SK-N-SH treated with all-trans-retinoic acid at 6 μM for 48 hours (cell line): ENCODE results near the gene RBM3.

Experiments used
- ATAC-seq: fragments of 200-7000 bp; cut with Tn5 transposase; 3 replicates; pipeline ENCODE4 v1.9.1; 2020; ENCODE audit warnings: mild to moderate bottlenecking, moderate library complexity
- ARNTL ChIP-seq: fragments of 450-650 bp; formaldehyde crosslinking; IDR thresholded peaks from 2 replicates; pipeline ENCODE4 v1.5.0; 2020; ENCODE audit warnings: low read depth, mild to moderate bottlenecking, moderate library complexity, borderline replicate concordance
- BACH2 ChIP-seq: fragments of 250-450 bp; sonication (Bioruptor Pico); IDR thresholded peaks from 2 replicates; pipeline ENCODE4 v1.9.0; 2021; ENCODE audit warnings: mild to moderate bottlenecking, borderline replicate concordance
- CSDC2 ChIP-seq: fragments of 250-450 bp; sonication (Bioruptor Pico); IDR thresholded peaks from 2 replicates; pipeline ENCODE4 v1.5.0; 2020; ENCODE audit warnings: mild to moderate bottlenecking, moderate library complexity
- GLIS3 ChIP-seq: fragments of 250-450 bp; sonication (Bioruptor Pico); IDR thresholded peaks from 2 replicates; pipeline ENCODE4 v1.5.0; 2020; ENCODE audit warnings: mild to moderate bottlenecking, moderate library complexity
- ISL1 ChIP-seq: fragments of 250-450 bp; sonication (Bioruptor Pico); IDR thresholded peaks from 2 replicates; pipeline ENCODE4 v2.1.2; 2022; ENCODE audit warnings: mild to moderate bottlenecking, moderate library complexity
- RARB ChIP-seq: fragments of 250-450 bp; sonication (Bioruptor Pico); IDR thresholded peaks from 2 replicates; pipeline ENCODE4 v1.8.0; 2021; ENCODE audit warnings: mild to moderate bottlenecking, moderate library complexity
- SNAI2 ChIP-seq: fragments of 250-450 bp; sonication (Bioruptor Pico); IDR thresholded peaks from 2 replicates; pipeline ENCODE4 v1.5.0; 2020; ENCODE audit warnings: mild to moderate bottlenecking, moderate library complexity
- TOX ChIP-seq: fragments of 250-450 bp; sonication (Bioruptor Pico); IDR thresholded peaks from 2 replicates; pipeline ENCODE4 v1.8.0; 2021; ENCODE audit warnings: mild to moderate bottlenecking, moderate library complexity, borderline replicate concordance
- ZC3H10 ChIP-seq: fragments of 250-450 bp; sonication (Bioruptor Pico); IDR thresholded peaks from 2 replicates; pipeline ENCODE4 v1.5.1; 2021; ENCODE audit warnings: mild to moderate bottlenecking, moderate library complexity
- ZFP3 ChIP-seq: fragments of 250-450 bp; sonication (Bioruptor Pico); IDR thresholded peaks from 2 replicates; pipeline ENCODE4 v1.5.0; 2020; ENCODE audit warnings: mild to moderate bottlenecking, moderate library complexity
- ZFP30 ChIP-seq: fragments of 450-650 bp; formaldehyde crosslinking; IDR thresholded peaks from 2 replicates; pipeline ENCODE4 v1.5.0; 2022; ENCODE audit warnings: mild to moderate bottlenecking, moderate library complexity
- ZNF70 ChIP-seq: fragments of 450-650 bp; formaldehyde crosslinking; IDR thresholded peaks from 2 replicates; pipeline ENCODE4 v1.5.0; 2020; ENCODE audit warnings: mild to moderate bottlenecking, moderate library complexity
- ZNF8 ChIP-seq: fragments of 450-650 bp; formaldehyde crosslinking; IDR thresholded peaks from 2 replicates; pipeline ENCODE4 v1.5.0; 2020; ENCODE audit warnings: mild to moderate bottlenecking, moderate library complexity
- TF ChIP-seq, protein P1 (sequence below): fragments of 250-450 bp; sonication (Bioruptor Pico); IDR thresholded peaks from 2 replicates; pipeline ENCODE4 v1.5.1; 2020; ENCODE audit warnings: low read depth, mild to moderate bottlenecking, moderate library complexity
- TF ChIP-seq, protein P2 (sequence below): fragments of 250-450 bp; sonication (Bioruptor Pico); IDR thresholded peaks from 2 replicates; pipeline ENCODE4 v1.5.0; 2020; ENCODE audit warnings: mild to moderate bottlenecking, moderate library complexity
- TF ChIP-seq, protein P3 (sequence below): fragments of 250-450 bp; sonication (Bioruptor Pico); IDR thresholded peaks from 2 replicates; pipeline ENCODE4 v1.5.1; 2021; ENCODE audit warnings: mild to moderate bottlenecking, moderate library complexity
- TF ChIP-seq, protein P4 (sequence below): fragments of 250-450 bp; sonication (Bioruptor Pico); IDR thresholded peaks from 2 replicates; pipeline ENCODE4 v1.8.0; 2021; ENCODE audit warnings: low read depth, mild to moderate bottlenecking, moderate library complexity, borderline replicate concordance

The RBM3 gene

DNA sequence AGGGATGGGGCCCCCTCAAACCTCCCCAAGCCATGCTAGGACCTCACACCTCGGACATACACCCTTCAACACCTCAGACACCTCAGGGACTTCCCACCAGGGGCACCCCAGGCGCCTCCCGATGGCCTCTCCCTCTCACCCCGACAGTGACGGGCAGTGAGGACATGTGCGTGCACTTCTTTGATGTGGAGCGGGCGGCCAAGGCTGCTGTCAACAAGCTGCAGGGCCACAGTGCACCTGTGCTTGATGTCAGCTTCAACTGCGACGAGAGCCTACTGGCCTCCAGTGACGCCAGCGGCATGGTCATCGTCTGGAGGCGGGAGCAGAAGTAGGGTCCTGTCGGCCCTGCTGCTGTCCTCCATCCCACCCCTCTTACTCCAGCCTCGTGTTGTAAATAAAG lies 30.4 kb downstream of the RBM3 start:
- TF ChIP-seq ZNF70 (CRISPR knock-in tag) = no peak
- no peak for TF ChIP-seq GLIS3 (CRISPR knock-in tag)
- TF ChIP-seq, protein P1, sequence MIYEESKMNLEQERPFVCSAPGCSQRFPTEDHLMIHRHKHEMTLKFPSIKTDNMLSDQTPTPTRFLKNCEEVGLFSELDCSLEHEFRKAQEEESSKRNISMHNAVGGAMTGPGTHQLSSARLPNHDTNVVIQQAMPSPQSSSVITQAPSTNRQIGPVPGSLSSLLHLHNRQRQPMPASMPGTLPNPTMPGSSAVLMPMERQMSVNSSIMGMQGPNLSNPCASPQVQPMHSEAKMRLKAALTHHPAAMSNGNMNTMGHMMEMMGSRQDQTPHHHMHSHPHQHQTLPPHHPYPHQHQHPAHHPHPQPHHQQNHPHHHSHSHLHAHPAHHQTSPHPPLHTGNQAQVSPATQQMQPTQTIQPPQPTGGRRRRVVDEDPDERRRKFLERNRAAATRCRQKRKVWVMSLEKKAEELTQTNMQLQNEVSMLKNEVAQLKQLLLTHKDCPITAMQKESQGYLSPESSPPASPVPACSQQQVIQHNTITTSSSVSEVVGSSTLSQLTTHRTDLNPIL (CRISPR knock-in tag) = no peak
- TF ChIP-seq ZFP30 = no peak
- TF ChIP-seq ZNF8 (CRISPR knock-in tag) = no peak
- no peak for TF ChIP-seq SNAI2 (CRISPR knock-in tag)
- no peak for TF ChIP-seq ARNTL (CRISPR knock-in tag)
- no peak for TF ChIP-seq ZFP3 (CRISPR knock-in tag)
- TF ChIP-seq, all 23 proteins: peak for 0
- ATAC-seq = no peak

DNA sequence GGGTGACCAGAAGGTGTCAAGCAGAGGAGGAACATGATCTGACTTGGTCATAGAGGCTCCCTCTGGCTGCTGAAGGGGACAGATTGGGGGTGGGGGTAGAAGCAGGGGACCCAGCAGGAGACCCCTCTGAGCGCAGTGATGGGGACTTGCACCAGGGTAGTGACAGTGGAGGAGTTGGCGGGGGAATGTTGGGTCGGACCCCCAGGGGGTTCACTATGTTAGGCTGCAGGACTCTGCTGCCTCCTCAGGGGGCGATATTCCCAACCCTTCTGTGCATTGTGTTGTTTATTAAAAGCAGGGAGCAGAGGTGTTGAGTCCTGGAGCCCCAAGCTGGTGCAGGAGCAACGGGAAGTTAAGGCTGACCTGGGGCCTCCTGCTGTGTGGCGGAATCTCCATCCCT lies 31.8 kb downstream of the RBM3 start:
- no peak for TF ChIP-seq ISL1 (CRISPR knock-in tag)
- TF ChIP-seq, protein P2, sequence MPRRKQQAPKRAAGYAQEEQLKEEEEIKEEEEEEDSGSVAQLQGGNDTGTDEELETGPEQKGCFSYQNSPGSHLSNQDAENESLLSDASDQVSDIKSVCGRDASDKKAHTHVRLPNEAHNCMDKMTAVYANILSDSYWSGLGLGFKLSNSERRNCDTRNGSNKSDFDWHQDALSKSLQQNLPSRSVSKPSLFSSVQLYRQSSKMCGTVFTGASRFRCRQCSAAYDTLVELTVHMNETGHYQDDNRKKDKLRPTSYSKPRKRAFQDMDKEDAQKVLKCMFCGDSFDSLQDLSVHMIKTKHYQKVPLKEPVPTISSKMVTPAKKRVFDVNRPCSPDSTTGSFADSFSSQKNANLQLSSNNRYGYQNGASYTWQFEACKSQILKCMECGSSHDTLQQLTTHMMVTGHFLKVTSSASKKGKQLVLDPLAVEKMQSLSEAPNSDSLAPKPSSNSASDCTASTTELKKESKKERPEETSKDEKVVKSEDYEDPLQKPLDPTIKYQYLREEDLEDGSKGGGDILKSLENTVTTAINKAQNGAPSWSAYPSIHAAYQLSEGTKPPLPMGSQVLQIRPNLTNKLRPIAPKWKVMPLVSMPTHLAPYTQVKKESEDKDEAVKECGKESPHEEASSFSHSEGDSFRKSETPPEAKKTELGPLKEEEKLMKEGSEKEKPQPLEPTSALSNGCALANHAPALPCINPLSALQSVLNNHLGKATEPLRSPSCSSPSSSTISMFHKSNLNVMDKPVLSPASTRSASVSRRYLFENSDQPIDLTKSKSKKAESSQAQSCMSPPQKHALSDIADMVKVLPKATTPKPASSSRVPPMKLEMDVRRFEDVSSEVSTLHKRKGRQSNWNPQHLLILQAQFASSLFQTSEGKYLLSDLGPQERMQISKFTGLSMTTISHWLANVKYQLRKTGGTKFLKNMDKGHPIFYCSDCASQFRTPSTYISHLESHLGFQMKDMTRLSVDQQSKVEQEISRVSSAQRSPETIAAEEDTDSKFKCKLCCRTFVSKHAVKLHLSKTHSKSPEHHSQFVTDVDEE (CRISPR knock-in tag) = no peak
- ATAC-seq = no peak; the same call in 2 of the 3 replicates

DNA sequence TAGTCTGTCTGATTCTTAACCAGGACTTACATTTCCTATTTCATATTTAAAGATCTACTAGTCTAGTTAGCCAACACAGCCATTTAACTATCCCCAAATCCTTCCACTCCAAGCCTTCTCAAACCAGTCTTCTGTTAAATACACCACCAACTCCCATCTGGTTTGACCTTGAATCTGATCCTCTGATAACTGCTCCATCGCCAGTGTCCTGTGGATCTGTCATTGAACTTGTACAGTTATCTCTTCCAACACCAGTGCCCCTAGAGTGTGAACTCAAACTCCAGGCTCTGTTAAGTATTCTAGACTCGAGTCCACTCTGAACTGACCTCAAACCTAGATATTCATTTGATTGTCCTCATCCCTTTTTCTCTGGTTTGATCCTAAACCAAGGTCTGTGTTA lies 37.4 kb downstream of the RBM3 start:
- ATAC-seq = no peak
- TF ChIP-seq, protein P1 (CRISPR knock-in tag) = no peak
- TF ChIP-seq ZFP30 (no peak), GLIS3 (CRISPR knock-in tag) (no peak), ZC3H10 (CRISPR knock-in tag) (no peak), ZNF8 (CRISPR knock-in tag) (no peak), ARNTL (CRISPR knock-in tag) (no peak), BACH2 (CRISPR knock-in tag) (no peak), SNAI2 (CRISPR knock-in tag) (no peak), TOX (CRISPR knock-in tag) (no peak), ZFP3 (CRISPR knock-in tag) (no peak), CSDC2 (CRISPR knock-in tag) (no peak), RARB (CRISPR knock-in tag) (no peak), ISL1 (CRISPR knock-in tag) (no peak)
- TF ChIP-seq, protein P3, sequence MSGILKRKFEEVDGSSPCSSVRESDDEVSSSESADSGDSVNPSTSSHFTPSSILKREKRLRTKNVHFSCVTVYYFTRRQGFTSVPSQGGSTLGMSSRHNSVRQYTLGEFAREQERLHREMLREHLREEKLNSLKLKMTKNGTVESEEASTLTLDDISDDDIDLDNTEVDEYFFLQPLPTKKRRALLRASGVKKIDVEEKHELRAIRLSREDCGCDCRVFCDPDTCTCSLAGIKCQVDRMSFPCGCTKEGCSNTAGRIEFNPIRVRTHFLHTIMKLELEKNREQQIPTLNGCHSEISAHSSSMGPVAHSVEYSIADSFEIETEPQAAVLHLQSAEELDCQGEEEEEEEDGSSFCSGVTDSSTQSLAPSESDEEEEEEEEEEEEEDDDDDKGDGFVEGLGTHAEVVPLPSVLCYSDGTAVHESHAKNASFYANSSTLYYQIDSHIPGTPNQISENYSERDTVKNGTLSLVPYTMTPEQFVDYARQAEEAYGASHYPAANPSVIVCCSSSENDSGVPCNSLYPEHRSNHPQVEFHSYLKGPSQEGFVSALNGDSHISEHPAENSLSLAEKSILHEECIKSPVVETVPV (CRISPR knock-in tag) = no peak
- TF ChIP-seq, protein P4, sequence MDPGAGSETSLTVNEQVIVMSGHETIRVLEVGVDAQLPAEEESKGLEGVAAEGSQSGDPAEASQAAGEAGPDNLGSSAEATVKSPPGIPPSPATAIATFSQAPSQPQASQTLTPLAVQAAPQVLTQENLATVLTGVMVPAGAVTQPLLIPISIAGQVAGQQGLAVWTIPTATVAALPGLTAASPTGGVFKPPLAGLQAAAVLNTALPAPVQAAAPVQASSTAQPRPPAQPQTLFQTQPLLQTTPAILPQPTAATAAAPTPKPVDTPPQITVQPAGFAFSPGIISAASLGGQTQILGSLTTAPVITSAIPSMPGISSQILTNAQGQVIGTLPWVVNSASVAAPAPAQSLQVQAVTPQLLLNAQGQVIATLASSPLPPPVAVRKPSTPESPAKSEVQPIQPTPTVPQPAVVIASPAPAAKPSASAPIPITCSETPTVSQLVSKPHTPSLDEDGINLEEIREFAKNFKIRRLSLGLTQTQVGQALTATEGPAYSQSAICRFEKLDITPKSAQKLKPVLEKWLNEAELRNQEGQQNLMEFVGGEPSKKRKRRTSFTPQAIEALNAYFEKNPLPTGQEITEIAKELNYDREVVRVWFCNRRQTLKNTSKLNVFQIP (CRISPR knock-in tag) = no peak
- TF ChIP-seq, protein P2 (CRISPR knock-in tag) = no peak
